Vagina (tissue), 2 donors: ENCODE measurements around the gene SLC22A3.
A peak's percentile ranks its signal among the peaks of the same experiment; 100 is the strongest.

Experiments used
- POLR2A ChIP-seq, 2 donors: fragments of 450-650 bp; IDR thresholded peaks; one replicate each; pipeline ENCODE4 v1.6.1; 2017; ENCODE audit warnings: antibody characterized with exemption in 2 of 2, mild to moderate bottlenecking in 2 of 2, moderate library complexity in 2 of 2
- POLR2AphosphoS5 ChIP-seq, 2 donors: sonication (generic); formaldehyde crosslinking; IDR thresholded peaks; one replicate each; pipeline ENCODE4 v1.9.0; 2017; ENCODE audit warnings: antibody characterized with exemption in 2 of 2, mild to moderate bottlenecking in 2 of 2, low read depth in 1 of 2; ENCODE audit not compliant: insufficient read depth in 1 of 2
- TF ChIP-seq, protein P1 (sequence below), 3 experiments: fragments of 450-650 bp in 2 of 3; fragments of 200-600 bp in 1 of 3; sonication (generic) in 1 of 3; IDR thresholded peaks; one replicate each; pipeline ENCODE4 v1.5.1; 2017 to 2019; ENCODE audit warnings: antibody characterized with exemption in 3 of 3, mild to moderate bottlenecking in 2 of 3, moderate library complexity in 2 of 3

DNA sequence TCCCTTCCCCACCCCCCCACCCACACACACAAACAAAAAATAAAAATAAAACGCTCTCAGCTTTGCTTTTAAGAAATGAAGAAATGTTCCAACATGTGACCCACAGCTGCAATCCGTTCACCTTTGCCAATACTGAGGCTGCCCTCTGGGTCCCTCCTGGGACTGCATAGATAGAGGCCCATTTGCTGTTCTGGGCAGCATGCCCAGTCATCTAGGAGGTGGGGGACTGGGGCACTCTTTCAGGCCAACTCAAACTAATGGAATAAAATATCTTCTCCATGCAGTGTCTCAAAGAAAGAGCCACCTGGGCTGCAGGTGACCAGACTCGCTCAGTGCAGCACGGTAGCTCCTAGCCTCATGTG lies 79.9 kb downstream of the SLC22A3 start:
- TF ChIP-seq POLR2AphosphoS5 (IDR thresholded peaks at IDR 0.05; ENCODE audit: insufficient read depth in 1 of 2, low read depth in 1 of 2) (peak in 1 of 2 donors; percentile 29), POLR2A (IDR thresholded peaks at IDR 0.05) (no peak)
- TF ChIP-seq, protein P1, sequence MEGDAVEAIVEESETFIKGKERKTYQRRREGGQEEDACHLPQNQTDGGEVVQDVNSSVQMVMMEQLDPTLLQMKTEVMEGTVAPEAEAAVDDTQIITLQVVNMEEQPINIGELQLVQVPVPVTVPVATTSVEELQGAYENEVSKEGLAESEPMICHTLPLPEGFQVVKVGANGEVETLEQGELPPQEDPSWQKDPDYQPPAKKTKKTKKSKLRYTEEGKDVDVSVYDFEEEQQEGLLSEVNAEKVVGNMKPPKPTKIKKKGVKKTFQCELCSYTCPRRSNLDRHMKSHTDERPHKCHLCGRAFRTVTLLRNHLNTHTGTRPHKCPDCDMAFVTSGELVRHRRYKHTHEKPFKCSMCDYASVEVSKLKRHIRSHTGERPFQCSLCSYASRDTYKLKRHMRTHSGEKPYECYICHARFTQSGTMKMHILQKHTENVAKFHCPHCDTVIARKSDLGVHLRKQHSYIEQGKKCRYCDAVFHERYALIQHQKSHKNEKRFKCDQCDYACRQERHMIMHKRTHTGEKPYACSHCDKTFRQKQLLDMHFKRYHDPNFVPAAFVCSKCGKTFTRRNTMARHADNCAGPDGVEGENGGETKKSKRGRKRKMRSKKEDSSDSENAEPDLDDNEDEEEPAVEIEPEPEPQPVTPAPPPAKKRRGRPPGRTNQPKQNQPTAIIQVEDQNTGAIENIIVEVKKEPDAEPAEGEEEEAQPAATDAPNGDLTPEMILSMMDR (IDR thresholded peaks at IDR 0.05) = no peak
